ENCODE results near the gene KLHL29. TPM values are rescaled to one million over a fixed set of nuclear protein-coding genes. Genes with fewer than 3 reads are reported as not detected.

KLHL29 gene
- total and polyA plus RNA-seq, 2 donors (not counting 3 experiments of a cell fraction or from before 2014, with no cell fraction given): 4.6 to 12.7 TPM

DNA sequence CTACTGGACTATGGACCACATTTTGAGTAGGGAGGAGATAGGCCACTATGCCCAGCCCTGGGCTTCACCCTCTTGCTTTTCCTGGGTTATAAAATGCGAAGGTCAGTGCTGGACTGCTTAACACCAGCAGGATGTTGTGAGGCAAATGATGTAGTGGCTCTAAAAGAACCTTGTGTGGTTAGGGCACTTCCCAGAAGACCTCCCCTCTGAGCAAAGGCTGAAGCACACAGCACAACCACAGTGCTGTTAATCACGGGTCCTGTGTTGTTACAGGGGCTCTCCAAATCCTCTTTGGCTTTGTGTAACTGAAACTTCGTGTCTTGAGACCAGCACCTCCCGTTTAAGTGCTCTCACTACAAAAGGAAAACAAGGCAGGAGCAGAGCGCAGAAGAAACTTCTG, 166.9 kb downstream of the KLHL29 start:
- no peaks in the 10 kb centered on the region for H3K9me1 ChIP-seq (replicated peaks; ENCODE audit: control insufficient read depth, extremely low read depth, insufficient read depth, low read length)
- no peak overlapping the region for H3K4me2 ChIP-seq (ENCODE audit: insufficient read depth, low read length)
- H3K27me3 ChIP-seq (ENCODE audit: control insufficient read depth in 2 of 2, insufficient read depth in 2 of 2, low read length in 2 of 2): no peaks in the 10 kb centered on the region
- H4K20me1 ChIP-seq (replicated peaks; ENCODE audit: control insufficient read depth, extremely low read depth, insufficient read depth, low read length): no peaks in the 10 kb centered on the region
- no peak for FAIRE-seq
- dilution Hi-C loops (cut with MboI; ENCODE audit: extremely low pct_ligation_motif_present, low sequenced_read_pairs): no loop called here
- H3K9me3 ChIP-seq (replicated peaks; ENCODE audit: control insufficient read depth, insufficient read depth, low read length): no peaks in the 10 kb centered on the region
- BruUV-seq (replicated peaks): no TSS peak
- intact Hi-C loops (cut with micrococcal nuclease): no loop called here
- no peak overlapping the region for H3K4me3 ChIP-seq (replicated peaks in 1 of 3; ENCODE audit: insufficient read depth in 1 of 3, low read depth in 1 of 3, low read length in 3 of 3)
- DNase-seq (ENCODE audit: low read depth, low spot score): no peak
- POLR2A ChIA-PET: no interaction called here
- TF ChIP-seq JUN (IDR thresholded peaks at IDR 0.05; ENCODE audit: borderline replicate concordance, insufficient read depth, insufficient read length, low read depth) (no peak), GATA2 (IDR thresholded peaks at IDR 0.05; ENCODE audit: insufficient read depth, insufficient read length, low read depth, low read length) (no peak), FOS (IDR thresholded peaks at IDR 0.05; ENCODE audit: borderline replicate concordance, insufficient read depth, low read length) (no peak), CTCF (IDR thresholded peaks at IDR 0.05; ENCODE audit: extremely low read depth in 1 of 2, insufficient read depth in 1 of 2, low read depth in 1 of 2, low read length in 2 of 2) (no peak), POLR2A (IDR thresholded peaks at IDR 0.05; ENCODE audit: low read depth, low read length) (no peak), EZH2 (IDR thresholded peaks at IDR 0.05; ENCODE audit: borderline replicate concordance, low read depth, low read length, severe bottlenecking) (no peak), MYC (IDR thresholded peaks at IDR 0.05; ENCODE audit: low read depth, low read length) (no peak), POLR2AphosphoS5 (IDR thresholded peaks at IDR 0.05; ENCODE audit: insufficient read depth, low read depth, low read length) (no peak)
- TF ChIP-seq, protein P1, sequence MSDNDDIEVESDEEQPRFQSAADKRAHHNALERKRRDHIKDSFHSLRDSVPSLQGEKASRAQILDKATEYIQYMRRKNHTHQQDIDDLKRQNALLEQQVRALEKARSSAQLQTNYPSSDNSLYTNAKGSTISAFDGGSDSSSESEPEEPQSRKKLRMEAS (IDR thresholded peaks at IDR 0.05; ENCODE audit: insufficient read depth, insufficient read length): no peak
- H3K79me2 ChIP-seq (ENCODE audit: control insufficient read depth, insufficient read depth, low read length): no peaks in the 10 kb centered on the region
- H3K4me1 ChIP-seq (ENCODE audit: control insufficient read depth, extremely low read depth, insufficient read depth, low read length): peaks cover 18% of the 10 kb centered on the region
- no peak overlapping the region for H3K9ac ChIP-seq (replicated peaks; ENCODE audit: extremely low read depth, insufficient read depth, low read length)
- CTCF ChIA-PET: no interaction called here
- no peak overlapping the region for H2AFZ ChIP-seq (ENCODE audit: low read depth, low read length)
- H3K36me3 ChIP-seq (ENCODE audit: control insufficient read depth in 2 of 2, extremely low read depth in 1 of 2, insufficient read depth in 2 of 2, low read length in 2 of 2): no peaks in the 10 kb centered on the region
- H3K27ac ChIP-seq (ENCODE audit: insufficient read depth, low read depth, low read length): no peak overlapping the region

All from endothelial cell of umbilical vein (primary cell).